Neural cell (in vitro differentiated cells): ENCODE results near the gene MYOF. TPM values are rescaled to one million over a fixed set of nuclear protein-coding genes. Genes with fewer than 3 reads are reported as not detected.

ENCODE experiments used
- H2AFZ ChIP-seq: fragments of 200-600, 300-800 bp; sonication (generic), shearing (Covaris generic); 2 replicates; pipeline ENCODE4 v1.6.0; 2014; ENCODE audit warnings: low read depth, mild to moderate bottlenecking, antibody characterized with exemption, low read length, moderate library complexity
- H3F3A ChIP-seq: fragments of 200-600 bp; shearing (Covaris generic); 2 replicates; pipeline ENCODE4 v1.6.1; 2016; ENCODE audit warnings: mild to moderate bottlenecking, moderate library complexity, mixed read lengths, antibody characterized with exemption, low read length; ENCODE audit not compliant: insufficient read depth, poor library complexity, severe bottlenecking
- H3K27ac ChIP-seq: fragments of 200-600, 300-800 bp; sonication (generic), shearing (Covaris generic); 2 replicates; pipeline ENCODE4 v1.5.1; 2014; ENCODE audit warnings: mild to moderate bottlenecking, low read length, moderate library complexity
- H3K27me3 ChIP-seq: fragments of 300-800, 200-600 bp; sonication (generic), shearing (Covaris generic); 2 replicates; pipeline ENCODE4 v1.6.0; 2014; ENCODE audit warnings: mild to moderate bottlenecking, low read depth, low read length, moderate library complexity; ENCODE audit not compliant: insufficient read depth
- H3K36me3 ChIP-seq: fragments of 300-800, 200-600 bp; sonication (generic), shearing (Covaris generic); 2 replicates; pipeline ENCODE4 v1.5.1; 2014; ENCODE audit warnings: mild to moderate bottlenecking, antibody characterized with exemption, low read length, moderate library complexity; ENCODE audit not compliant: insufficient read depth
- H3K4me2 ChIP-seq: fragments of 300-800, 200-600 bp; sonication (generic), shearing (Covaris generic); 2 replicates; pipeline ENCODE4 v1.6.0; 2014; ENCODE audit warnings: mild to moderate bottlenecking, low read length
- H3K4me3 ChIP-seq: fragments of 300-800, 200-600 bp; sonication (generic), shearing (Covaris generic); 2 replicates; pipeline ENCODE4 v1.5.1; 2014; ENCODE audit warnings: mild to moderate bottlenecking, low read length, moderate library complexity
- H3K79me2 ChIP-seq: fragments of 200-600 bp; shearing (Covaris generic); replicated peaks from 2 replicates; pipeline ENCODE4 v1.6.0; 2014; ENCODE audit warnings: mild to moderate bottlenecking, low read length, moderate library complexity; ENCODE audit not compliant: insufficient read depth
- H3K9ac ChIP-seq: fragments of 300-800, 200-600 bp; sonication (generic), shearing (Covaris generic); 2 replicates; pipeline ENCODE4 v1.6.1; 2016; ENCODE audit warnings: mild to moderate bottlenecking, low read length, mixed read lengths
- H3K9me2 ChIP-seq: fragments of 200-600 bp; shearing (Covaris generic); 2 replicates; pipeline ENCODE4 v1.6.1; 2016; ENCODE audit warnings: mild to moderate bottlenecking, low read length, mixed read lengths; ENCODE audit not compliant: insufficient read depth
- H3K9me3 ChIP-seq: fragments of 200-600, 300-800 bp; sonication (generic), shearing (Covaris generic); 2 replicates; pipeline ENCODE4 v1.6.1; 2016; ENCODE audit warnings: mild to moderate bottlenecking, mixed run types, low read length, moderate library complexity, mixed read lengths
- H4K20me1 ChIP-seq: fragments of 200-600 bp; shearing (Covaris generic); 2 replicates; pipeline ENCODE4 v1.6.1; 2016; ENCODE audit warnings: mild to moderate bottlenecking, mixed run types; ENCODE audit not compliant: insufficient read depth
- CTCF ChIP-seq: fragments of 450-650 bp; IDR thresholded peaks from 2 replicates; pipeline ENCODE4 v1.5.1; 2014; ENCODE audit warnings: antibody characterized with exemption, mild to moderate bottlenecking, moderate library complexity; ENCODE audit not compliant: poor library complexity, severe bottlenecking
- EP300 ChIP-seq: fragments of 450-650 bp; conservative IDR thresholded peaks from 2 replicates; pipeline ENCODE4 v1.6.1; 2014; ENCODE audit warnings: antibody characterized with exemption, mild to moderate bottlenecking, moderate library complexity; ENCODE audit not compliant: poor library complexity, severe bottlenecking
- EZH2 ChIP-seq: fragments of 200-600, 300-800 bp; shearing (Covaris generic), sonication (generic); IDR thresholded peaks from 2 replicates; pipeline ENCODE4 v1.6.1; 2014; ENCODE audit warnings: antibody characterized with exemption, low read length, borderline replicate concordance, mild to moderate bottlenecking; ENCODE audit not compliant: insufficient read depth, poor library complexity, severe bottlenecking
- MXI1 ChIP-seq: fragments of 450-650 bp; conservative IDR thresholded peaks from 2 replicates; pipeline ENCODE4 v1.6.1; 2014; ENCODE audit warnings: antibody characterized with exemption, mild to moderate bottlenecking; ENCODE audit not compliant: poor library complexity, severe bottlenecking
- POLR2AphosphoS5 ChIP-seq: IDR thresholded peaks from 2 replicates; pipeline ENCODE4 v1.6.1; 2012
- RAD21 ChIP-seq: fragments of 450-650 bp; conservative IDR thresholded peaks from 2 replicates; pipeline ENCODE4 v1.6.1; 2014; ENCODE audit warnings: antibody characterized with exemption, mild to moderate bottlenecking, moderate library complexity
- REST ChIP-seq: IDR thresholded peaks from 2 replicates; pipeline ENCODE4 v1.6.1; 2012; ENCODE audit warnings: borderline replicate concordance
- SMC3 ChIP-seq: fragments of 450-650 bp; conservative IDR thresholded peaks from 2 replicates; pipeline ENCODE4 v1.6.1; 2014; ENCODE audit warnings: antibody characterized with exemption, mild to moderate bottlenecking, moderate library complexity; ENCODE audit not compliant: poor library complexity
- TAF1 ChIP-seq: IDR thresholded peaks from 2 replicates; pipeline ENCODE4 v1.6.1; 2012; ENCODE audit warnings: low read depth
- polyA plus RNA-seq: library from polyadenylated mRNA; depleted of rRNA; stranded (reverse); fragments of >200 nt; gene quantifications from 2 replicates; pipeline ENCODE4 v1.2.3, GENCODE V29; 2014

Gene MYOF
- polyA plus RNA-seq, 1 donor from 2014 or later, result 0.47 TPM

- no peaks in the 10 kb centered on the region for H3K79me2 ChIP-seq
- no peaks in the 10 kb centered on the region for H3K36me3 ChIP-seq
- H3K4me3 ChIP-seq, result no peak overlapping the region
- H3K9me2 ChIP-seq, result no peaks in the 10 kb centered on the region
- H3K27me3 ChIP-seq, result no peaks in the 10 kb centered on the region
- H3K27ac ChIP-seq, result no peak overlapping the region
- TF ChIP-seq CTCF, result no peak
- no peak for TF ChIP-seq MXI1
- TF ChIP-seq SMC3, result no peak
- TF ChIP-seq EZH2, result no peak
- TF ChIP-seq POLR2AphosphoS5, result no peak
- TF ChIP-seq RAD21, result no peak
- TF ChIP-seq REST, result no peak
- no peak for TF ChIP-seq EP300
- TF ChIP-seq TAF1, result no peak
- H3F3A ChIP-seq, result no peaks in the 10 kb centered on the region
- H4K20me1 ChIP-seq, result no peaks in the 10 kb centered on the region
- no peak overlapping the region for H3K9ac ChIP-seq
- H3K9me3 ChIP-seq, result no peaks in the 10 kb centered on the region
- no peak overlapping the region for H2AFZ ChIP-seq
- H3K4me2 ChIP-seq, result no peak overlapping the region
Observed at GRCh38 chr10:93456480-93456879, 25.7 kb downstream of the MYOF start.

GRCh38 chr10:93454736-93455135 lies 27.4 kb downstream of the MYOF start:
- Histone ChIP-seq H3K4me2 (no peak overlapping the region), H3K36me3 (no peaks in the 10 kb centered on the region), H3K9me2 (no peaks in the 10 kb centered on the region), H2AFZ (no peak overlapping the region), H3K9ac (no peak overlapping the region), H4K20me1 (no peaks in the 10 kb centered on the region), H3K9me3 (no peaks in the 10 kb centered on the region), H3F3A (no peaks in the 10 kb centered on the region), H3K27me3 (no peaks in the 10 kb centered on the region), H3K27ac (no peak overlapping the region), H3K79me2 (no peaks in the 10 kb centered on the region), H3K4me3 (no peak overlapping the region)
- no peak for TF ChIP-seq RAD21
- TF ChIP-seq EP300, result no peak
- no peak for TF ChIP-seq REST
- TF ChIP-seq EZH2, result no peak
- no peak for TF ChIP-seq TAF1
- no peak for TF ChIP-seq SMC3
- no peak for TF ChIP-seq POLR2AphosphoS5
